GM18870 (cell line): ENCODE measurements around the gene KIFAP3.

ENCODE experiments used
- ATAC-seq: cut with Tn5 transposase; IDR thresholded peaks from one replicate; pipeline ENCODE4 v1.9.1; 2021; ENCODE audit warnings: moderate library complexity; ENCODE audit not compliant: unreplicated experiment

KIFAP3 gene

DNA sequence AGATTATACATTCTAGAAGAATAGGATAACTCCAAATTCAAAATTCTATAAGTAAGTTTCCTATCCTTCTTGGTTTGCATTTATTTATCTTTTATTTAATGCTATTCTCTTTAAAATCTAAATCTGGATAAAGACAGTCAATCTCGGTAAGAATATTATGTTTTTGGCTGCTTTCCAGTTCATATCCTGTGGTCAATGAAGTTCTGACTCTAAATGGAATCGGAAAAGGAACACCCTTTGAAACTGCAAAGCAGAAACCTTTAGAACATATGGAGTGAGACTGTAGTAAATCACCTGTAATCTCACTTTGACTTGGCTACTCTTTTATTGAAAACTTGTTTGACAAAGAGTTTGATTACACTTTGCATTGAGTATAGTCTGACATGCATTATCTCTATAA is 85.2 kb downstream of the KIFAP3 start:
- ATAC-seq = no peak

DNA sequence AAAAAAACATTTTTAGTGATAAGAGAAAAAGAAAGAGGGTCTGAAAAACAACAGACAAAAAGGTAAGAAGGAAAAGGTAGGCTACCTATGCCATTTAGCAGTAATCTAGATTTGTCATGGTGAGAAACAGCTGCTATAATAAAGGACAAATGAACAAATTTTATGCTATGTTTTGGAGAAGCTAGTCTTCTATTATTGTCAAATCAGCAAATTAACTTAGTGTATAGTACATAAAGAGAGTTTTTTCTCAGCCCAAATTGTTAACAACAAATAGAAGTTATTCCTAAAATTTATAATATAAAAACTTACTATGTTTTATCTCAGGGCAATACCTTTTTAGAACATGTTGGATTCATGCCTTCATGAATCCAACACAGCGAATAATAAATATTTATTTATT is 88.7 kb downstream of the KIFAP3 start:
- no peak for ATAC-seq

DNA sequence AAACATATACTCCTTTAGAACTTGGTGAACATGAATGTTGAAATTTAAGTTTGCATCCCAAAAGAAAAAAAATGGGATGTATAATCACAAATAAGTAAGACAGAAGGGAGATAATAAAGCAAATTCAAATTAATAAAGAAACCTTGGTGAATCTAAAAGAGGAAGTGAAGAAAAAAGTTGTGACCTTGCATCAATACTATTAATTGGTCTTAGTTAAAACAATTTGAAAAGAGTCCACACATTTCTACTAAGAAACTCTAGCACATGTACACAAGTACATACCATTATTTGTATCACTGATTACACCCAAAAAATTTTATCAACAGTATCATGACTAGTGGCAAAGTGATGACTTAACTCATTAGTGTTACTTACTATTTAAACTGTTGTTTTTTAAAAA is 100.4 kb downstream of the KIFAP3 start:
- no peak for ATAC-seq

DNA sequence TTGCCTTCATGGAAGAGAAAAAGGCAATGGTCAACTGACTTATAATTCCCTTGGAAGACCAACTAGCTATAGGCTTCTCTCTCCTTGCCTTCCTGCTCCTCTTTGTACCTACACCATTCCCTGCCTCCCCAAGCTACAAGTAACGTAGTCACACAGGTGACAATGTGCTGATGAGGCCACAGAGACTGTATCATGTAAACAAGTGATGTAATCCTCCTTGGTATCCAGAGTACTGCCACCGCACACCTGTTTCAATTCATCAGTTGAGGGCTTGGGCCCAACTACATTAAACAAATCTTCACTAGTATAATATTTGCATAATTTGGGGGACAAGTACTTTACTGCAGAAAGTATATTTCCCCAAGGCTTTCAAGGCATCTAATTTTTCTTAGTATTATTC is 104.4 kb downstream of the KIFAP3 start:
- no peak for ATAC-seq

DNA sequence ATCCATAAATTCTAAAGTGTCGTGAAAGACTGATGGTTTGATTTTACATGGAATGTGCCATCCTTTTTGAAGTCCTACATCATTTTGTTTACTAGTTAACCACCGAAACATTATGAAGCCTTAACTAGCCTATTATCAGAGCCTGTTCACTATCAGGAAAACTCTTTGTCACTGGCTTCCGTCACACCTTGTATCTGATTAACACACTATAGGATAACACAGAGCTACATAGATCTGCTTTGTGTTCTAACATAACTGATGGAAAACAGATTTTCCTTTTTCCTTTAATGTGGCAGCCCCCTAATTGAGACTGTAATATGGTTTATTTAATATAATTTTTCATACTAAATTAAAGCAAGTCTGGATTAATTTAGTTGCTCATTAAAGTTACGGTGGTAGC is 106.3 kb downstream of the KIFAP3 start:
- no peak for ATAC-seq

DNA sequence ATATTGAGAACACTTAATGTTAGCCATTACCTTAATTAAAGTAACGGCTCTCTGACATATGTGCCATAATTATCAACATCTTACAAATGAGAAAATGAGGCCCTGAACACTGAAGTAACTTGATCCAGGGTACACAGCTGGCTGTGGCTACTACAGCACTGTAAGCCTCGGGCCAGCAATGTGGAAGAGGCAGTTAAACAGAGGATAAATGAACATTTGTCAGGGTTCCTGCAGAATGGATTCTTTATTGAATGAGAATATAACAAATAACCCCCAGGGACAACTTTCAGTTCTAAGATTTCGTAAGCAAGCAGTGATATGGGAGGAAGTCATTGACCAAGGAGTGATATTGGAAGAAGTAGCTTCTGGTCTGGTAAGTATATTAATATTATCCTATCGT is 110.3 kb downstream of the KIFAP3 start:
- ATAC-seq = no peak

DNA sequence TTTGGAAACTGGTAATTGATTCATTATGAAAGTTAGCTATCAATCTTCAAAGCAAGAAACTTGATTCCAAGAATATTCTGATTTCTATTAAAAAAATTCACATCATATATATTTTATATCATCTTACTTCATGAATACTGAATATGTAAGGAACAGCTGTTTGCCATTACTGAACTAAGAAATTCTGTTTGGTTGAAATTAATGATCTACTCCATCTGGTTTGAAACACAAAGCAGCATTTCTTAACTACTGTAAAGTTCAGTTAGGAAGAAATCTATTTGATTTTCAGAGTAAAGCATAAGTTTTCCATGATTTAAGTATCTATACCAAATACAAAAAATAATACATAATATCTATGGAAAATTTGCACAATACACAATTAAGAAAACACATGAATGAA is 114.8 kb downstream of the KIFAP3 start:
- no peak for ATAC-seq

DNA sequence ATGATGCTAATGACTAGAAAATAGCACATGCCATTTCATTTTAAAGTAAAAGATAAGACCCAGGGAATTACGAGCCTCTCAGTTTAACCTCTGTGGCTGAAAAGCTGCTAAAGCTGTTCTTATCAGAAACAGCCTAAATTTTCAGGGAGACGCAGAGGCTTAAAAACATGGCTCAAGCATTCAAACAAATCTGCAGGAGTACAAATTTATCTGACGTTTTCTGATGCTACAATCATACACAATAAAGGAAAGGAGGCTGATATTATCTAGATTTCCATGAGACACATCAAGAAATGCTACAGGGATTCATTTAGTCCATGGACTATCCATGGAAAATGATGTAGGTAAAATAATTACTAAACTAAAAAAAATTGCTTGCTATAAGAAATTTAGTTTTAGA is 115.5 kb downstream of the KIFAP3 start:
- ATAC-seq = no peak

DNA sequence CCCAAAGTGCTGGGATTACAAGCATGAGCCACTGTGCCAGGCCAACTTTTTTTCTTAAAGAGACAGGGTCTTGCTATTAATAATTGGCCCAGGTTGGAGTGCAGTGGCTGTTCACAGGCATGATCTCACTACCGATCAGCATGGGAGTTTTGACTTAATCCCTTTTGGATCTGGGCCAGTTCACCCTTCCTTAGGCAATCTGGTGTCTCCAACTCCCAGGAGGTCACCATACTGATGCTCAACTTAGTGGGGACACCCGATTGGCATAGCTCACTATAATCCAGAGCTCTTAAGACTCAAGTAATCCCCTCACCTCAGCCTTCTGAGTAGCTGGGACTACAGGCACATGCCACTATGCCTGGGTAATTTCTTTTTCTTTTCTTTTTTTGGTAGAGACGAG is 116.6 kb downstream of the KIFAP3 start:
- ATAC-seq = no peak

DNA sequence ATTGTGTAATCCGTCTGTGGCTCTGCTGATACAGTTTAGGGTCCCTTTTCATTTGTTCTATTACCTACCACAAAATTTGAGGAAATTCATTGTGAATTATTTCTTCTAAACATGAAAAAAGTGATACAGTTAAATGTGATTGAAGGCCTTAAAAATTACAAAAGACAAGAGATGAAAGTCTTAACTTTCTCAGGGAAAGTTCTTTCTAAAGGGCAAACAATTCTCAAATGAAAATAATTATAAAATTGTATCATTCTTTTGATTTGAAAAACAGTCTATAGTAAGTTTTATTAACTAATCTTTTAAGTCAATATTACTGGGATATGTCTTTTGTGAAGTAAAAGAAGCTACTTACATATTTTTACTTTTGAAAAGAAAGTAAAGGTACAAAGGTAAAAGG is 123.4 kb downstream of the KIFAP3 start:
- ATAC-seq = no peak

DNA sequence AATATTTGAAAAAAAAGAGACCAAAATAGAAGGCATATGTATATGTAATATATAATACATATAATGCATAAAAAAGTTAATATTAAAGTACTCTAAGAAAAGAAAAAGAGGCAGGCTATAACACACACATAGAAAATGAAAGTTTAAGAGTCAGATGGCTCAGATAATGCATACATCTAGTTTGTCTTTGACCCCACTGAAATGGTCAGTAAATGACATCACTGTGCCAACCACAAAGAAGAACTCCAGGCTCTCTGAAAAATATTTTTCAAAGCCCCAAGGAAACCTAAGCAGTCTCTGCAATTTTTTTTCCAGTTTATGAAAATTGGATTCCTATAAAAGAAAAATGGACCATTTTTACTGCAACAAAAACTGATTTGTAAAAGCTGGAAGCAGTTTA is 125.4 kb downstream of the KIFAP3 start:
- no peak for ATAC-seq

DNA sequence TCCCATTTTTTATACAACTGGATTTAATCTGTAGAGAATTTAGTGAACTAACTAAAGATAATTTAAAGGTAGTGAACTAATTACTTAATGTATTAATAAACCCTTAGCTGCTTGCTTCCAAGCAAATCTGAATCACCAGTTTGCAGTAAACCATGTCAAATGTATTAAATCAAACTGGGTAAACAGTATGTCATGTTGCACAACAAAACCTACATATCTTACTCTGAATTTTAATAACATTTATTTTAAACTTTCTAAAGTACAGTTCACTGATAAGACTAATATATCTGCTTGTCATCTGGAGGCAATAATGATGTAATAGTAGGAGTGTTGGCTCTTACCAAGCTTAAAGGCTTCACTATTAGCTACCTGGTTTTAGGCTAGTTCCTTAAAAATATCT is 128.3 kb downstream of the KIFAP3 start:
- ATAC-seq = no peak

DNA sequence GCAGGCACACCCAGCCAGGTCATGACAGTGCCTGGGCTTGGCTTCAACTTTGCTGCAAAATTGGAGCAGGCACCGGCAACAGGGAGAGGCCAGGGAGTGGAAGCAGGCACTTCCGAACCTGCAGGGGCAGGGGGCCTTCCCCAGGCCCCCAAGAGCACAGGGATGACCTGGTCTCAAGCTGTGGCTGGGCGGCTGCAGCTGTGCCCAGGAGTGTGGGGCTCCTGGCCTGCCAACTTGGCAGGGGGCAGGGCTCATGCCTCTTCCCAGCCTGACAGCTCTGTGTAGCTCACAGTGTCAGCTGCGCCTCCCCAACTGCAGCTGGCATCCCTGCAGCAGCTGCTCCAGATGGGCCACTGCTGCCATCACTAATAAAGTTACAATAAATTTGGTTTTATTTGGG is 129.3 kb downstream of the KIFAP3 start:
- ATAC-seq = no peak

DNA sequence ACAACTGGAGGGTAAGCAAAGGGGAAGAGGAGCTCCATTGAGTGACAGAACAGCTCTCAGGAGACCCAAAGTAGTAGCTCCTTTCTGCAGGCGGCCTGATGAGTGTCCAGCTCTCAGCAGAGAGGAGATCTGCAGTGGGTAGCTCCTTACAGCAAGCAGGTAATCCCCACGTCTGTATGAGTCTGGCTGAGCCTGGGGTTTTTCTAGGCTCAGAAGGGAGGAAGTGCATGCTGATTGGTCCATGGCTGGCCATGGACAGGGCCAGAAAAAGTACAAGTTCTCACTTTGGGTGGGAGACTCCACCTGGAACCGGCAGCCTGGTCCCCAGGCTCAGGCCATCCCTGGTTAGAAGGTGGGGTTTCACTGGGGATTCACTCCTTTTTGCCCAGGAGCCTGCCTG is 129.9 kb downstream of the KIFAP3 start:
- no peak for ATAC-seq

DNA sequence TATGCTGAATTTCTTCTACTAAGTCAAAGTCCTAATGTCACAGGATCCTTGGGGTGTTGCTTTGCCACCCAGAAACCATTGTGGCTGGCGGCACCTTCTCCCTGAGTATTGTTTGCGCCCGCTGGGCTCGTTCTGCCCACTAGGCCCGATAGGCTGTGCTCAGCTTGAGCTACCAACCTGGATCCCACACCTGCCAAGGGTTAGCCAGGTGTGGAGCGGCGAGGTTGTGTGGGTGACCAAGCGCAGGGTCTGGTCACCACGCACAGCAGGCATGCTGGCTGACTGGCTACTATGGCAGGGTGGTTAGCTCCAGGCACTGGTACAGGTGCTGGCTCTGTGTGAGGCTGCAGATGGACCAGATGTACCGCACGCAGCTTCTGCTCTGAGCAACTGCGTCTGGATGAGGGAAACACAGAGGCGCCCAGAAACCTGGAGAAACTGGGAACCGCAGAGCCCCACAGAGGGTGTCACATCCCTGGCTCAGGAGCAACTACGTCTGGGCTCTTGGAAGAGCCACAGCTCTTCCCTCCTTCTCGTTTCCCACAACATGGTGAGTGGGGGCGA is 130.4 kb downstream of the KIFAP3 start:
- ATAC-seq = no peak

DNA sequence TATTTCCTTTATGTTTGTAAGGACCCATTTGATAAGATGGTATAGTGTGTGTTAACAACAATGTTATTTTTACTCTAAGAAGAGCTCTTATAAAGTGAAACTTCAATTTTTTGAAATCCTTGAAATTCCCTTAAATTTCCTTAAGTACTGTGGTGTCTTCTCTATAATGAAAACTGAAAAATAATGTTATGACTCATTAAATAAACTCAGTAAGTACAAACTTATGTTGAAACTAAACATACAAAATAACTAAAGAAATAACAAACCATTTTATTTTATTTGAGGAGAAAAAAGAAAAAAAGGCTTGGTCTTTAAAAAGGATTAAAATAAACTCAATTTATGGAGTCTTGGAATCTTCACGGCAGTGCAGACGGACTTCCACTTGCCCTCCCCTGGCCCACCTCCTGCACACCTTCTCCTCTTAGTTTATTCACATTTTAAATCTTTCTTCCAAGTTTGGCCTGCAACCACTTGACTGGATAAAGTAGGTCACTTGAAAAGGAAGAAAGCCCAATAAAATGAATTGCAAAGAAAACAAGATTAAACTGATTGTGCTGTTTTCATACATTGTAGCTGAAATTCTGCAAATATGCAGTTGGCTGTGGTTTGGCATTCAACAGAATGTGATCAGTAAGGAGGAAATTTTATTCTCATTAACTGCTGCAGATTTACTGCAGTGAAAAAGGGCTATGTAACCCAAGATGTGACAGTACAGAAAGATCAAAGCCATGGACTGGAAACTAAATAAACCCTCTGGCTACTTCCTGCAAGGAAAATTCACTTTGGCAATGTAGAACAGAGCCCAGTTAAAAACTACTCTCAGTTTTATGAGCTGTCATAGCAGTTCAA is 132.3 kb downstream of the KIFAP3 start:
- ATAC-seq = no peak

DNA sequence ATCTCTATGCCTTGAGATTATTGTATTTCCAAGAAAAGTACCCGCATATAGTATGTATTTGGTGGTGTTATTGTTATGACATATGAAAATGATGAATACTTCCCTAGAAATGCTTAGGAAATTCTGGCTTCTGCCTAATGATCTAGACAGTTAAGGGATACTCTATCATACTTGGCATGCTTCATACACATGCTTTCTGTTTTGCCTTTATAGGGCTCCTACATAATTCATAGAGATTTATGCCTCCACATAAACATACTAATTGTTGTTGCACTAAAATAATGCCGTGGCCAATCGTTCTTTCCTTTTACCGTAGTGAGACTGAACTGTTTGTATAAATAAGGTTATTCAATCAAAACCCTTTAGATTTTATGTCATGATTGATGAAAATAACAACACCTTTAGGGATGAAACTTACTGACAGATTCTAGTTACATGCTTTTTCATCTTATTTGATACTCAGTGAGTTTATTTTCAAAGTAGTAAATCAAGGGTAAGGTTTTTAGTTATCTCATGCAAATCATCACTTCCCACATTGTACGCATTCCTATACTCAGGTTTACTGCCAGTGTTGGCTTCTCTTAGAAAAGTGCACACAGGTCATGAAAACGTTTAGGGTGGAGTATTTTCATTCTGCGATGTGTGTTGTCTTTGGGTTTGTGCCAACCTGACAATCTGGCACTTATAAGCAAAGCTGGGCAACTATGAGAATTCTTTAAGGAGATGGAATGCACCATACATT is 140.3 kb downstream of the KIFAP3 start:
- no peak for ATAC-seq

DNA sequence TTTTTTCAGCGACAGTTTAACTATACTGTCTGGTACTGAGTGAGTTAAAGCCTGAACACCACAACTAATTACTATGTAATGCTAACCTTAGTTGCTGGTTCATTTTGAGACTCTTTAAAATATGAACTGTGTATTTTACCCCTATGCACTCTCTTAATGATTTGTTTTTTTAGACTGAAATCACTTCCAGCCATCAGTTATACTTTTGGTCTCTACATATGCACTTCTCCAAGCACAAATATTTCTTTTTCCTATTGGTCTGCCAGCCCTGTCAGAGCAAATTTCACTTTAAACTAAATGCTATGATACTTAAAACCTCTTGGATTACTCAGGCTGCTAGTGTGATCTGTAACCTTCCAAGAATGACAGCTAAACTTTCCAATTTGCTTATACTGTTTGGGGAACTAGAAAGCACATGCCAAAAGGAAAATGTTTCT is 142.7 kb downstream of the KIFAP3 start:
- no peak for ATAC-seq

DNA sequence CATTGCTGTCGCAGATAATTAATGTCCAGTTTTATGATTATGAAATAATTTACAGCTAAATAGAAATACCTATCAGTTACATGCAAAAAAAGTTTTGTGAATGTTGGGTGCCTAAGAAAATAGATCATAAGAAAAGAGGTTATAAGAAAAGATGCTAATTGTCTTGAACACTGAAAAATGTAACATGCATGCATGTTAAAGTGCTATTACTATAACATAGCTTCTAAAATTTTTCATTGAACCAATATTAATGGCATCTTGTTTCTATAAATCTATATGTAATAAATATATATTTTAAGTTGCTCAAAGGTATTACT is 145.3 kb downstream of the KIFAP3 start:
- no peak for ATAC-seq

DNA sequence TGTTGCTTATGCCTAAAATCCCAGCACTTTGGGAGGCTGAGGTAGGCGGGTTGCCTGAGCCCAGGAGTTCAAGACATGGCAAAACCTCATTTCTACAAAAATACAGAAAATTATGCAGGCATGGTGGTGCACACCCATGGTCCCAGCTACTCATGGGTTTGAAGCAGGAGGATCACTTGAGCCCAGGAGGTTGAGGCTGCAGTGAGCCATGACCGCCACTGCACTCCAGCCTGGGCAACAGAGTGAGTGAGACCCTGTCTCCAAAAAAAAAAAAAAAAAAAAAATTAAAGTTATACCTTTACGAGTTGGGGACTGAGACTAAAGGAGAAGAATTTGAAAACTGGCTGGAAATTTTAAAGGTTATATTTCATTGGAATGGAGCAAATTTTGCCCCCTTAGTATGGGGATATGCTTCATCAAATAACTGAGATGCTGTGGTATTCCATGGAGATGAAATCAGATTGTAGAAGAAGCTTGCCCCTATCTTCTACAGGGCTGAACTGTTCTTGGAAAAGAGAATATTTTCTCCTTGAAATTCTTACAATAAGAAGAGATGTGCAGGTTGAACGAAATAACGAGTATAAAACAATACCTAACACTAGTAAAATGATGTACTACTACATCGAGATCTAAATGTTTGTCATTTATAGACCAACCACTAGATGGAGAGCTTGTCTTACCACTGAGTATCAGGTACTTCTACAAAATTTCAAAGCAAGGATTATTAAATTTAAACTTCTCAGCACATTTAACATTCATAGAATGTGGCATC is 145.9 kb downstream of the KIFAP3 start:
- peak; percentile 64 for ATAC-seq
